GM19025 (cell line): ENCODE measurements around the gene RALGAPA2.
"Not testable (repeated sequence)": the region's sequence is repeated elsewhere in the genome, so short reads cannot be mapped to it uniquely, and the experiment has no call there.

Experiments used
- ATAC-seq: cut with Tn5 transposase; IDR thresholded peaks from one replicate; pipeline ENCODE4 v1.9.1; 2021; ENCODE audit warnings: mild to moderate bottlenecking, low read depth, moderate library complexity; ENCODE audit not compliant: unreplicated experiment

Gene RALGAPA2

DNA sequence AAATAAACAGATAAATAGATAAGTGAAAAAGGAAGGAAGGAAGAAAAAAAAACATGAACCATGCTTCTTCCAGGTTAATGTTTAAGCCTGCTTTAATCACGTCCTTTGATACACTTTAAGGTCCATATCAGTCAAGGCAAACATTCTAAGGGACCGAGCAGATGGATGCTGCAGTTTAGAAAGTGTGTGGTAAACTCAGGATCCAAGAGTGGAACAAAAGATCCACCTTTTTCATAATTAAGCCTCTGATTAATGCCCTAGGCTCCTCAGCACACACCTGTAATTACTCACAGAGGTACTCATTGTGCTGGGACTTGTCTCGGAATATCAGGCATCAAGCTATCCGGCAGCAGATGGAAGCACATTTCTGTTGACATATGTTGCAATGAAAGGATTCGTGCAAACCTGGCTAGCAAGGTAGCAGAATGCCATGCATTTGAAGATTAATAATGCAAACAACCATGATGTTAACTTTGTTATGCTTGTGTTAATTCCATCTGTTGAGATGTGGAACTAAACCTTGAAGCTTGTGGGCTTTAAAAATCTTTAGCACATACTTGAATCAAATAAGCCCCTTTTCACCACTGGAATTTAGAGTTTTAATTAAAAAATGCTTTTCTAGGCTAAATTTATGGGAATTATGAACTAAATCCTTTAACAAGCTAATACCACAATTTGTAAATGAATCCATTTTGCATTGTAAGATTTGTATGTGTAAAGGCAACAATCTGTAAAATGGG, 163.7 kb downstream of the RALGAPA2 start:
- ATAC-seq = no peak

DNA sequence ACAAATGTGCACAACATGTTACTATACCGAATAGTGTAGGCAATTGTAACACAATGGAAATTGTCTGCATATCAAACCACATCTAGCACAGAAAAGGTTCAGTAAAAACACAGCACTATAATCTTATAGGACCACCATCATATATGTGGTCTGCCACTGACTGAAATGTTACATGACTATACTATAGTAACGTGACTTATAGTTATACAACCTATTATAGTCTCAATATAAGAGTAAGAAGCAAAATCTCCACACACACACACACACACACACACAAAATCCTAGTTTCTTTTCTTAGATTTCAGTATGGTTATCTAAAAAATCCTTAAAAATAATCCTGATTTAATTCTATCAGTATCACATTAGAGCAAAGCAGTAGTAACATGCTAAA, 164.6 kb downstream of the RALGAPA2 start:
- ATAC-seq = no peak

DNA sequence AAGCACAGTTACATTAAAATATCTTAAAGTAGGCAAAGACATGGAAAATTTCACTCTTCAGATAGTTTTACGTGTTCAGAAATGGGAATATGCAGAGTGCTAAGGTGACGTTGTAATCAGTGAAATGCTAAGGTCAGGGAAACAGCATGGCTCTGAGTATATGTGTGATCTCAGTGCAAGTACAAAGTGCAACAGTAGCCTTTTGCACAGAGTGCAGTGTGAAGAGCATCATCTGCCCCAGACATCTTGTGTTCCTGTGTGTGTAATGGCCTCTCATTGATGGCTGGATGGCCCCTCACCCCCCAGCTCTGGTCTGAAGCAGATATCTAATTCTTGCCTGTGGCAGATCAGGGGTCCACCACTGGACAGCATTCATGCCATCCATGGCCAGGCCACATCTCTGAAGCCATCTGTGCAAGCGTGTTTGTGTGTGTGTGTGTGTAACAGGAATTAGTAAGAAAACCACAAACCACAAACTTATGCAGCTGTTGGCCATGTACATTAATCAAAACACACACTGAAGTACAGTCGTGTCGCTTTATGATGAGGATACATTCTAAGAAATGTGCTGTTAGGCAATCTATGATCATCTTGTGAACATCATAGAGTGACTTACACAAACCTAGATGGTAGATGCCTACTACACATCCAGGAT, 165.1 kb downstream of the RALGAPA2 start:
- no peak for ATAC-seq

DNA sequence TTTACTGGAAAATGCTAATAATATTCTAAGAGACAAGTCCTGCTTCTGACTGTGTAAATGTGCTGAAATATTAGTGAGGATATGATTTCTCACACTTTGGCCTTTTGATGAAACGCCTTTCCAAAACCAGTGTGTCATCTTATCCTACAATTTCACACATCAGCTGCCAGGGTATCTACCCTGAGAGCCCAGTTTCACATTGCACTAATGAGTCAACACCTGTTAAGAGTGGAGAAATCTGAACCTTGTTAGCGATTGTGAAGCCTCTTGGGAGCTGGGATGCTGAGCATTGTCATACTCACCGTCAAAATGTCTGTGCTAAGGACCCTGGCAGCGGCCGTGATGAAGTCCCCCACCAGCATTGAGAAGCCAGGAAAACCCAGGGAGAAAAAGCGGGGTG, 166.0 kb downstream of the RALGAPA2 start:
- ATAC-seq = no peak

DNA sequence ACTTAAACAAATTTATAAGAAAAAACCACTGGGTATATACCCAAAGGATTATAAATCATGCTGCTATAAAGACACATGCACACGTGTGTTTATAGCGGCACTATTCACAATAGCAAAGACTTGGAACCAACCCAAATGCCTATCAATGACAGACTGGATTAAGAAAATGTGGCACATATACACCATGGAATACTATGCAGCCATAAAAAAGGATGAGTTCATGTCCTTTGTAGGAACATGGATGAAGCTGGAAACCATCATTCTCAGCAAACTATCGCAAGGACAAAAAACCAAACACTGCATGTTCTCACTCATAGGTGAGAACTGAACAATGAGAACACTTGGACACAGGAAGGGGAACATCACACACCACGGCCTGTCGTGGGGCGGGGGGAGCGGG, 169.1 kb downstream of the RALGAPA2 start:
- not testable (repeated sequence) for ATAC-seq

DNA sequence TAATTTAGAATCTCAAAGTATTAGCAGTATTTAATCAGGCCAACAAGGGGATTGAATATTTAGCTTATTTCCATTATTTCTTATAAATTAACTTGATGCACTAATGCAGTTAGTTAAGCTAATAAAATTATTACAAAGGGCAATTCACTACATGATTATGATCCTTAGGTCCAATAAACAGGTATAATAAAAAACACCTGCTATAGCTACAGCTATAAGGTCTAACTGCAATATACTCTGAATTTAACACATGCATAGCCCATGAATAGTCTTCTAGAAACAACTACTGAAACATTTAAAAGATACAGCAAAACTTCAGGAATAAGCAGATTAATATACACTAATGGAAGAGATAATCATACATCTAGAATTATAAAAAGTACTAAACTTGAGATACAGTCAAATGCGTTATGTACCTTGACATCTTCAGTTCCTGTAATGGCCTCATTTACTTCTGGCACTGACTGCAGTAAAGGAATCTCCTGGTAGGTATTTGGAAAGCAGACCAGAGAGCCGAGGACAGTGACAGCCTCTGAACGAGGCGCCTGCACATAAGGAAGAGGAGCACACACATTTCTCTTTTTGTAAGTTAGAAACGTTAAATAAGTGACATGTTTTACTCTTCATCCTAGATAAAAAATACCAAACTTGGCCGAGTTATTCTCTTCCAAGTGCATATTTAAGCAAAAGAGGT, 176.1 kb downstream of the RALGAPA2 start:
- ATAC-seq = no peak

DNA sequence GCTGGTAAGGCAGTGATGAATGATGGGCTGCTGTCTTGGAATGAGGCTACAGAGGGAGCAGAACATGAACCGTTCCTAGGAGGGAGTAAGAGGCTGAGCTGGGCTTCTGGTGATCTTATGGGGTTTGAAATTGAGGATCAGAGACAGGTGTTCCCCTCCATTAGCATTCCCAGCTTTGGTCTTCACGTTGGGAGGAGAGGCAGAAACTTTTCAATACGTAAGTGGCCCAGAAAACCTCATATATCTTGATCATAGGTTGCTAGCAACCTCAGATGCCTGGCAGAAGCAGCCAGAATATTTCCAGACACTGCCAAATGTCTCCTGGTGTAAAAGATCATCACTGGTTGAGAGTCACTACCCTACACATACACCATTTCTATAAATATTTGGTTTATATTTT, 177.4 kb downstream of the RALGAPA2 start:
- ATAC-seq = no peak

DNA sequence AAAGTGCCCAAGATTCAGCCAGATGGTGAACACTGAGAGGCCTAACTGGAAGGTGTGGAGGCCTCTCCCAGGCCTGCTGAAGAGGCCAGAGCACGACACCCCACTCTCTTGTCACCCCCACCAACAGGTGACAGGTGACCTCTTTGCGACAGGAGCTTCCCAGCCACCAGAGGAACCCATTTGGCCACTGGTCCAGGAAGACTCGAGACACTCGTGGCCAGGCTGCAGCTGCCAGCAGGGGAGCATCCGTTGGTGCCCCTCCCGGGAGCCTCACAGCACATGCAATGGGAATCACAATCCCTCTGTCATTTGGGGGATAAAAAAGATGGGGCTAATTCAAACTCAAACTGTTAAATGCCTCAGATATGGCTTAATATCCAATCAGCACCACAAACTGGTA, 181.2 kb downstream of the RALGAPA2 start:
- ATAC-seq = no peak

DNA sequence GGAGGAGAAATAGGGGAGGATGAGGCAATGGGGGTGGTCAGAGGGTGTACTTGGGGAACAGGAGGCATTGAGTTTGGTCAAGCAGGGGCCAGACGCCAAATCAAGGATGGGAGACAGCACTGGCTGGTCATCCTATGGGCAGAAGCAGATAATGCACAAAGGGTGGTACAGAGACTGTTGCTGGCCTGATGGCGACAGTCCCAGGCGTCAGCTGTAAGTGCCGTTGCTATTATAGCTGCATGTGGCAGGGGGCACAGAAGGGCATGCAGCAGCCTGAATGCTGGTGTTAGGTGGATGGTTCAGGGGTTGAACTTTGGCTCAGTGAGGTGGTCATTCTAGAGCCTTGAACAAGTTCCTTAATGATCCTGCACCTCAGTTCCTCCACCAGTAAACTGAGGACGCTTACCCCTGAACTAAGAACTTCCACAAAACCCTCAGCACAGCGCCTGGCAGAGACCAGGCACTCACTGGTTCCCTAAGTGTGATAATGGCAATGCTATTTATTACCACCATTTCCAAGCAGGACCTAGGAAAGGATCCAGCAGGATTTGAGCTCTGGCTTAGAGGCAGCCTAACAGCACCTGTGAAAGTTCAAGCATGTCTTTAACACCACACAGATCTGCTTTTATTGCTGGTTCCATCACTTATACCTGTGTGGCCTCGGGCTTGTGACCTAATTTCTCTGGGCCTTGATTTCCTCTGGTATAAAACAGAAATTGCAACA, 181.9 kb downstream of the RALGAPA2 start:
- ATAC-seq = no peak

DNA sequence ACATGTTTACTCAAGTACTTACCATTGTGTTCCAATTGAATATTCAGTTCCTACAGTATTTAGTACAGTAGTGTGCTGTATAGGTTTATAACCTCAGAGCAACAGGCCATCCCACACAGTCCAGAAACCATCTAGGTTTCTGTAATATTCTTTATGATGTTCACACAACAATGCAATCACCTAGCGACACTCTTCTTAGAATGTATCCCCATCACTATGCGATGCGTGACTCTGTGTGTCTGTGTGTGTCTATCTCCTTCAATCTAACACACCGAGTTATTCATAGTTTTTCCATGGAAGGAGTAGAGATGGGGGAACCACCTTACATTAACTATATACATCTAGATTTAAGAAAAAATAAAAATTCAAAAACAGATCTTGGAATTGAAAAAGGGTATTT, 182.8 kb downstream of the RALGAPA2 start:
- ATAC-seq = no peak

DNA sequence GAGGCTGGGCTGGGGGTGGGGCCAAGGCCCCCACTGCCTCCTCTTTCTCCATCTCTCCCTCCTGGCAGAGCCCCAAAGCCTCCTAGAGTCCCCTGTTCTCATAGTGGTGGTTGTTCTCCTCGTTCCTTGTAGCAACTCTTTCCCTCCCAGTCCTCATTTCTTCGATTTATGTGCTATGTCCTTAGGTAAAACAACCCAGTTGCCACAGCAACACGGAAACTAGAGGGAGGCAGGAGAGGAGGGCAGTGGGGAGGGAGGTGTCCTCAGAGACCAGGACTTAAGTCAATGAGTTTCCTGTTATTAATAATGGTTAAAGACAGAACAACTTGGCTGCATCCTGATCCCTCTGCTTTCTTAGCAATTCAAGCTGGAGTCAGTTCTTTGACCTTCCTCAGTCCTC, 183.6 kb downstream of the RALGAPA2 start:
- no peak for ATAC-seq

DNA sequence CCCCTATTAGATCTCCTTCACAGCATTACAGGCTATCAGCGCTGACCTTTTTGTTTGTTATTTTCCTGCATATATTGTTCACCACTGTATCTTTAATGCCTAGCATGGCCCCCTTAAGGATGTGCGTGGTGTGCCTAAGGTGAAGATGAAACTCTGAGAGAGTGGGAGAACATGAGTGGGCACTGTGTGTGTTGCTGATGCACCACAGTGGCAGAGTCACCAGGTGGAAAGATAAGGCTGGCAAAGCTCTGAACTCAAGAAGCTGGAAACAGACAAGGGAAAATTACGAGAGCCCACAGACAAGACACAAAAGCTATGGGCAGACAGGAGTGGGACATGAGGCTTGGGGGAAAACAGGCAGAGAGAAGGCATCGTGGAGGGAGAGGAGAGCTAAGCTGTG, 184.8 kb downstream of the RALGAPA2 start:
- no peak for ATAC-seq

DNA sequence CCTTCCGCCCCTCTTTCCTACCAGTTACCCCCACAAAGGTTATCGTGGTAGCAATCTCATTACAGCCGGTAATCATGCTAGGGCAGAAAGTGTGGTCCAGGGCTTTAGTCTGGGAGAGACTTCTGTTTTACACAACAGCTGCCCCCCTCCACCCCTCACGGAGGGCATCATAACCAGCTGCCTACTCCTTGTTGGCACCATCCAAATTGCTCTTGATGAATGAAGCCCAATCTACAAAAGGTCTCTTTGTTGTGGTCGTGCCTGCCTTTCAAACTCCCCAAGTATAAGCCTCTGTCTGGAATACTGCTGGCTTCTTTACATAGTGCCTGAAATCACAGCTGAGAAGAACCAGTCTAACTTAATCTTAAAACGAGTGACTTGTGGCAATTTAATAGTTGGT, 186.7 kb downstream of the RALGAPA2 start:
- ATAC-seq = no peak

DNA sequence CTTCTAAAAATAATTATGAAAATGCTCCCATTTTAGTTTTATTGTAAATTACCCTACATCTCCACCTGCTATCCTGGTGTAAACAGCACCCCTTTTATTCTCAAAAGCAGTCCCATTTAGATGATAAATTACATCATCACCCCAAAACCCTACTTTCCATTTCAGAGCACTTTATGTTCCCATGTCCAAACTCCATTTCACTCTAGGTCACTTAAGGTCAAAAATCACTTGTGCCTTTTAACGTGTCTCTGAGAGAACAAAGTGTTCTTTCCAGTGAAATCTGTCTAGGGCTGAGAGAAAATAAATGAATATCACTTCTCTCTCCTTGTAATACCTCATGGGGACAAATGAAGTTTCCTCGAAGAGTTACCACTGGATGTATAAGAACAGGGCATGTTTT, 187.2 kb downstream of the RALGAPA2 start:
- ATAC-seq = no peak

DNA sequence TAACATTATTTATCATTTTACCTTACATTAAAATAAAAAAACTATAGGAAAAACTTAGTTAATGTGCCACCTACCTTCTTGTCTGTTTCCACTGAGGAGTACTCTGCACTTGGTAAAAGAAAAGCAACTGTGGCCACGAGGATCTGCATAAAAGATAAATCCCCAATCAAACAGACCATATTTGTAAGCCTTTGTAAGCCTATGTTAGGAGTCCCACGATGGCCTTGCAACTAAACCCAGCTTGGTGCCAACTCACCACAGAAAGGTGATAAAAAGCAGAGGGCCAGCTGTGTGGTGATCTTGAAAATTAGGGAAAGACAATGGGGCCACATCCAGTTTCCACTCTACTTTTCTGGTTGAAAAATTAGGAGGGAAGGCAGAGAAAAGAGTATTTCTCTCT, 187.7 kb downstream of the RALGAPA2 start:
- no peak for ATAC-seq

DNA sequence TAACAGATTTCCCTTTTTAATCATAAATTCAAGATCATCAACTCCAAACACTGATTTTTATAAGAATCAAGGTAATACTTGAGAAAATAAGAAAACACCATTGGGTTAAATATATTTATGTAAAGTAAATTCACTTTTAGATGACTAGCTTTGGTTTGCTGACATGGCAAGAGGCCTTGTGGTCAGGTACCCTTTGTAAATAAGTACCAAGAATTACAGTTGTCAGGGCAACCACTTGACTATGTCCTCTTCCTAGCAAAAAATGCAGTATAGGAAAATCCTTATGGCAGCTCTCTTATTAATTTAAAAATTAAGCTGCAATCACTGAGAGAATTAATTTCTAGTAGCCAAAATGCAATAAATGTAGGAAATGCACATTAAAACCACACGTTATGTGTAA, 190.7 kb downstream of the RALGAPA2 start:
- no peak for ATAC-seq

DNA sequence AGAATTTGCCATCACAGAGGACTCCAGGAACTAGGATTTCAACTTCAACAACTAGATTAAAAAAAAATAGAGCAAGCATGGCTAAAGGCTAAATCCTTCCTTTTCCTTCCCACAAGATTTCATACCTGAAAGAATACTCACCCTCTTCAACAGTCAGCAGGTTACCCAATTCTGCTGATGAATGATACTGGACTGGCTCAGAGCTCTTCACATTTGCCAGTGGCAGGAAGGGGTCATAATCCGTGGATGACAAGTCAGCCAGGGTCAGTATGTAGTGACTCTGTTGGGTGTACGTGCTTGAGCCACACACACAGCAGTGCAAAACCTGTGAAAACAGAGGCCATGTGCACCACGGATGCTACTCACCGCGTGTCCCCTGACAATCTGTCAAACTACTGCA, 191.7 kb downstream of the RALGAPA2 start:
- no peak for ATAC-seq

DNA sequence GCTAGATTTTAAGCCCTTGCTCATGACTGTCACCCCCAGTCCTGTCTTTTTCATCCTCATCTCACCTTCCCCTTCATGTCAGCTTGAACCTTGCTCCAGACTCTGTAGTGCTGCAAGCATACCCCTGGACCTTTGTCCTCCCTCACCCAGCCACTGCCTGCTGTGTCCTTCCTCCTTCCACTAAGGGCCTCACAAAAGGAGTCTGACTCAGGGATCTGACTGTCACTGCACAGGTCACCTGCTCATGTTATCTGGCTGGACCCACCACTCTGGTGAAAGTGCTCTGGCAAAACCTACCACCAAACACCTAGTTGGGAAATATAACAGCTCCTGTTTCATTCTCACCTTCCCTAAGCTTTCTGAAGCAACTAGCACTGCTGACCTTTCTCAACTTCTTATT, 193.2 kb downstream of the RALGAPA2 start:
- no peak for ATAC-seq

DNA sequence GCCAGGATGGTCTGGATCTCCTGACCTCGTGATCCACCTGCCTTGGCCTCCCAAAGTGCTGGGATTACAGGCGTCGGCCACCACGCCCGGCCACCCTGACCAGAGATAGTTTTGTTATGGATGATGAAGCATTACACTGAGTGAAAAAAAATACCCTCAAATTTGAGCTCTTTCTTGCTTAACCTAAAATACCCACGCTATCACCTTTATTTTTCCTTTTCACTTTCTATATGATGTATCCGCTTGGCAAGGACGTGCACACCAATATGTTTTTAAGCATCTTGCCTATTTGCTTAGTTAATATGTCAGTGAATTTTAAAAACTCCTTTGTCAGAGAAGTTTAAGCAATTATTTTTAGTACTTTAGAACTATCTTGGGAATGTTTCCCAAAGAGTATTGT, 194.2 kb downstream of the RALGAPA2 start:
- ATAC-seq = no peak

DNA sequence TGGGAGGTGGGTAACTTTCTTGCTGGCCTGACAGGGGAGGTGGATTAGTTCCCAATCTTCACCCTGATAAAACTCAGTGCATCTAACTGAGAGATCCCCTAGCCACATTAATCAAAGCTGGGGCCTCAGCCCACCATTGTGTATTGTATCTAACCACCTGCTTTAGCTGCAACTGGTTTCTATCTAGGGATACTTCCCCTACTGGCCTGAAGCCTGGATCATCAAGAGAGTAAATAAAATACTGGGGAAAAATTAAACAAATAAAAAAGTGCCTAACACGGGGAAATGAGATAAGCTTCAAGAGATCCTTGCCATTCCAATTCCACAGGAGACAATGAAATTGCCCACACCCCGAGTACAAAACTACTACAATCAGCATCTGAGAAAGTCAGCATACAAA, 195.1 kb downstream of the RALGAPA2 start:
- ATAC-seq = no peak

DNA sequence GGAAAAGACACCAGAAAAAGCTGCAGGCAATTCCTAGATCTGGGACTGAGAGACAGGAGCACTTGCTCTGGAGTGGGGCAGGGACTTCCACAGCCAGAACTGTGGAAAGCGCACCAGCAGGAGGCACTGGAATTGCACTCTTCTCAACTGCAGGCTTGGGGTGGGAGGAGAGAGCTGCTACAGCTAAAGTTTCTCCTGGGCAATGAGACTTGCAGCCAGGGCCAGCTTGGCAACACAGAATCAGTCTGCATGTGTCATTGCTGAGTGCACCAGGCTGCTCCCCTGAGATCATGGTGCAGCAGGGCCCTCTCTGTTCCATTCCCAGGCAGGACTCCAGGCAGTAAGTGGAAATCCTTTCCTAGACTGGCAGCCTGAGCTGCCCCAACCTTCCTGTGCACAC, 198.7 kb downstream of the RALGAPA2 start:
- ATAC-seq = no peak
